ENCODE data around the gene MAP3K2.

Gene MAP3K2

DNA sequence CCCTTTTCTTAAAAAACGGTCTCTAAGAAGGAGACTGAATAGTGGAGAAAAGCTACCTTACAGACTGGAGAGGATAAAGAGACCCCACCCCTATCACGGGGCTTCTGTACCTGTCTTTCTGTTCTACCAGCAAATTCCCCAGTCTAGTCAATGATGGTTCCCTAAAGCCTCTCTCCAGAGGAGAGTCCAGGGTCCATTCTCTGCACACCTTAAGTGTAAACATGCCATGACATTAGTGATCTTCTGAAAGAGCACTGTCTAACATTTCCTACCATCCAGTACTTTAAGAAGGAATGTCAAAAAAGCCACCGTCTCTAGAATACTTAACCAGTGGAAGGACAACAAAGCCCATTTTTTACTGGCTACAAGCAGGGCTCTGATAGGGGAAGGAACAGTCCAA is 76.8 kb downstream of the MAP3K2 start:
- Mint-ChIP-seq H3K36me3 (peaks cover 30% of the 10 kb centered on the region), H3K4me3 (no peak overlapping the region), H3K4me1 (peaks cover 20% of the 10 kb centered on the region), H3K27me3 (no peaks in the 10 kb centered on the region), H3K27ac (peak overlapping the region; percentile 46), H3K9me3 (no peaks in the 10 kb centered on the region)
- no peak for DNase-seq (ENCODE audit: low spot score in 2 of 2)
- no peak for ATAC-seq (ENCODE audit: low read depth)

- ATAC-seq (ENCODE audit: low read depth) (no peak), DNase-seq (ENCODE audit: low spot score in 2 of 2) (no peak)
- no peak overlapping the region for H3K27ac Mint-ChIP-seq
- H3K4me1 Mint-ChIP-seq = peaks cover 19% of the 10 kb centered on the region
- no peaks in the 10 kb centered on the region for H3K27me3 Mint-ChIP-seq
- H3K4me3 Mint-ChIP-seq = no peak overlapping the region
- H3K36me3 Mint-ChIP-seq = peaks cover 29% of the 10 kb centered on the region
- no peaks in the 10 kb centered on the region for H3K9me3 Mint-ChIP-seq
These were observed 78.3 kb downstream of the MAP3K2 start for GRCh38 chr2:127309468-127309867.

GRCh38 chr2:127308586-127309138 is 79.1 kb downstream of the MAP3K2 start:
- DNase-seq (ENCODE audit: low spot score in 2 of 2) (no peak), ATAC-seq (ENCODE audit: low read depth) (no peak)
- Mint-ChIP-seq H3K27me3 (no peaks in the 10 kb centered on the region), H3K36me3 (peaks cover 25% of the 10 kb centered on the region), H3K27ac (peak overlapping the region; percentile 41), H3K9me3 (no peaks in the 10 kb centered on the region), H3K4me1 (peaks cover 14% of the 10 kb centered on the region), H3K4me3 (no peak overlapping the region)

DNA sequence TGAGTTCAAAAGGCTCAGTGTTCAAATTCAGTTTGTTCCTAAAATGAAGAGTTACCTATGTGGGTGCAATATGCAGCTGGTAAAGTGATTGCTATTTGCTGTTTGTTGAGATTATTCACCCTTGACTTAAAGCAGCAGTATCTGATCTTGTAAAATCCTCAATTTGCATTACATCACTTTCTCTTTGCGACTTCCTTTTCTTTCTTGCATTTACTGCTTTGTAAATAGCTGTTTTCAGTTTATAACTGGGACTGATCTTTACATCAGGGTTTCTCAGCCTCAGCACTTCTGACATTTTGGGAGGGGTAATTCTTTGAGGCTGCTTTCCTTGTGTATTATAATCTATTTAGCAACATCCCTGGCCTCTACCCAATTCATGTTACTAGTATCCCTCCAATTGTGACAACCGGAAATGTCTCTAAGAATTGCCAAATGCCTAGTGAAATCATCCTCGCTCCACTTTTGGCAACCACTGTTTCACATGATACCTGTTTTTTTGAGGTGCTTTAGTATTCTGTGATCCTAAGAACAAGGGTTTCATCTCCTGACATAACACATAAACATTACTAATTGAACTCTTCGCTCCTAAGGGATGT is 81.7 kb downstream of the MAP3K2 start:
- DNase-seq (ENCODE audit: low spot score in 2 of 2) (no peak), ATAC-seq (ENCODE audit: low read depth) (peak; percentile 52)
- peak overlapping the region; percentile 87 for H3K27ac Mint-ChIP-seq
- no peaks in the 10 kb centered on the region for H3K27me3 Mint-ChIP-seq
- no peaks in the 10 kb centered on the region for H3K9me3 Mint-ChIP-seq
- H3K4me1 Mint-ChIP-seq = peaks cover 8% of the 10 kb centered on the region
- no peak overlapping the region for H3K4me3 Mint-ChIP-seq
- H3K36me3 Mint-ChIP-seq = peaks cover 22% of the 10 kb centered on the region

DNA sequence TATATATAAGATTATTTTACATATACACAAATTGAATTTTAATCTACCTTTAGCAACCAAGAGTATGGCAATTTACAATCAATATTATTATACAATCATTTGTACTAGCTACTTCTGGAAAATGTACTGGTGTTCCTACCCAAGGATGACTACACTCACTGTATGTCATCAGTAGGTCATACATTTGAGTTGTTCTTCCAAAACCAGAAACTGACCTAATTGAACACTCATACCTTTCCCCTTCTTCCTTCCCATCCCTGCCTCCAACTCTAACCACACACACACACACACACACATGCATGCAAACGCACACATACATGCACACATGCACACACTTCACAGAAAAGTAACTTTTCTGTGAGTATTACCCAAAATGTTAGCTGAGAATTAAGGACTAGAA is 85.6 kb downstream of the MAP3K2 start:
- Mint-ChIP-seq H3K4me1 (peaks cover 8% of the 10 kb centered on the region), H3K27me3 (no peaks in the 10 kb centered on the region), H3K9me3 (no peaks in the 10 kb centered on the region), H3K36me3 (peaks cover 9% of the 10 kb centered on the region), H3K27ac (no peak overlapping the region), H3K4me3 (no peak overlapping the region)
- no peak for ATAC-seq (ENCODE audit: low read depth)
- no peak for DNase-seq (ENCODE audit: low spot score in 2 of 2)

GRCh38 chr2:127293748-127294562 is 93.8 kb downstream of the MAP3K2 start, which contains the start of gene ERCC3:
Gene ERCC3, minus strand, starts transcription at chr2:127294144. Its CDS starts 63 bp downstream, at chr2:127294081.
- no peaks in the 10 kb centered on the region for H3K27me3 Mint-ChIP-seq
- peaks cover 10% of the 10 kb centered on the region for H3K36me3 Mint-ChIP-seq
- H3K4me3 Mint-ChIP-seq = peak within 1 kb of the TSS; percentile 99
- peak; percentile 60 to 73 for DNase-seq (ENCODE audit: low spot score in 2 of 2)
- H3K4me1 Mint-ChIP-seq = peaks cover 21% of the 10 kb centered on the region
- peak within 1 kb of the TSS; percentile 95 for H3K27ac Mint-ChIP-seq
- no peaks in the 10 kb centered on the region for H3K9me3 Mint-ChIP-seq
- ATAC-seq (ENCODE audit: low read depth) = peak; percentile 97

DNA sequence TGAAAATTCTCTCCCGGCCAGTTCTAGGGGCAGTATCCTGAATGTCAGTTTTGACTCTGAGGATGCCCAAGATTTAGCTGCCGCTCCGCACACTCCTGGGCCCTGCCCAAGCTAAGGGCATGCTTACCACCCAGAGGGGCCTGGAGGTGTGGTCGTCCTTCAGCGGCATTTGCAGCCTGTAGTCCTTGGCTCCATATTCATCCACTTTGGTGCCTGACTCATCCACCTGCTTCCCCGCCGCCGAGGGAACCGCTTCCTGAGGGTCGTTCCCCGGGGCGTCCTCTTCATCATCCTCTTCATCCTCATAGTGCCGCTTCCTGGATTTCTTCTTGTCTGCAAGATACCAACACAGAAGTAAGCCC is 94.4 kb downstream of the MAP3K2 start:
- H3K27me3 Mint-ChIP-seq = no peaks in the 10 kb centered on the region
- DNase-seq (ENCODE audit: low spot score in 2 of 2) = no peak
- H3K4me1 Mint-ChIP-seq = peaks cover 21% of the 10 kb centered on the region
- ATAC-seq (ENCODE audit: low read depth) = no peak
- H3K27ac Mint-ChIP-seq = peak overlapping the region; percentile 95
- no peaks in the 10 kb centered on the region for H3K9me3 Mint-ChIP-seq
- peak overlapping the region; percentile 99 for H3K4me3 Mint-ChIP-seq
- H3K36me3 Mint-ChIP-seq = peaks cover 16% of the 10 kb centered on the region

GRCh38 chr2:127288274-127288673 is 99.5 kb downstream of the MAP3K2 start:
- Mint-ChIP-seq H3K4me3 (no peak overlapping the region), H3K9me3 (peaks cover 5% of the 10 kb centered on the region), H3K36me3 (peaks cover 50% of the 10 kb centered on the region), H3K27me3 (no peaks in the 10 kb centered on the region), H3K4me1 (peaks cover 15% of the 10 kb centered on the region), H3K27ac (no peak overlapping the region)
- no peak for DNase-seq (ENCODE audit: low spot score in 2 of 2)
- no peak for ATAC-seq (ENCODE audit: low read depth)

DNA sequence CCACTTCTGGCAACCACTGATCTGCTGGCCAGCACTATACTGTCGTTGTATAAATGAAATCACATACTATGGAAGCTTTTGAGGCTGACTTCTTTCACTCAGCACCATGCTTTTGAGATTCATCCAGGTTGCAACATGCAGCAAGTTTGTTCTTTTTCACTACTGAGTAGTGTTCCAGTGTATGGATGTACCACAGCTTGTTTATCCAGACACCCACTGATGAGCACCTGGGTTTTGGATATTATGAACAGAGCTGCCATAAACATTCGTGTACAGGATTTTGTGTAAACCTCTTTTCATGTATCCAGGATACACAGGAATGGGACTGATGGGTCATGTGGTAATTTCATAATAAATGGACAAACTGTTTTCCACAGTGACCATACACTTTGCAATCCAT is 104.5 kb downstream of the MAP3K2 start:
- DNase-seq (ENCODE audit: low spot score in 2 of 2) = no peak
- Mint-ChIP-seq H3K27me3 (no peaks in the 10 kb centered on the region), H3K4me1 (peaks cover 12% of the 10 kb centered on the region), H3K27ac (no peak overlapping the region), H3K9me3 (peaks cover 5% of the 10 kb centered on the region), H3K36me3 (peaks cover 60% of the 10 kb centered on the region), H3K4me3 (no peak overlapping the region)
- no peak for ATAC-seq (ENCODE audit: low read depth)

- H3K27me3 Mint-ChIP-seq = no peaks in the 10 kb centered on the region
- H3K27ac Mint-ChIP-seq = no peak overlapping the region
- peaks cover 5% of the 10 kb centered on the region for H3K9me3 Mint-ChIP-seq
- peaks cover 56% of the 10 kb centered on the region for H3K36me3 Mint-ChIP-seq
- peaks cover 12% of the 10 kb centered on the region for H3K4me1 Mint-ChIP-seq
- no peak for ATAC-seq (ENCODE audit: low read depth)
- no peak overlapping the region for H3K4me3 Mint-ChIP-seq
- DNase-seq (ENCODE audit: low spot score in 2 of 2) = no peak
These were observed 107.1 kb downstream of the MAP3K2 start for GRCh38 chr2:127280693-127281092.

GRCh38 chr2:127279781-127280180 is 108.0 kb downstream of the MAP3K2 start:
- H3K27me3 Mint-ChIP-seq = no peaks in the 10 kb centered on the region
- ATAC-seq (ENCODE audit: low read depth) = no peak
- no peak overlapping the region for H3K27ac Mint-ChIP-seq
- no peak overlapping the region for H3K4me3 Mint-ChIP-seq
- H3K4me1 Mint-ChIP-seq = peaks cover 12% of the 10 kb centered on the region
- H3K36me3 Mint-ChIP-seq = peaks cover 58% of the 10 kb centered on the region
- no peak for DNase-seq (ENCODE audit: low spot score in 2 of 2)
- H3K9me3 Mint-ChIP-seq = peaks cover 5% of the 10 kb centered on the region

DNA sequence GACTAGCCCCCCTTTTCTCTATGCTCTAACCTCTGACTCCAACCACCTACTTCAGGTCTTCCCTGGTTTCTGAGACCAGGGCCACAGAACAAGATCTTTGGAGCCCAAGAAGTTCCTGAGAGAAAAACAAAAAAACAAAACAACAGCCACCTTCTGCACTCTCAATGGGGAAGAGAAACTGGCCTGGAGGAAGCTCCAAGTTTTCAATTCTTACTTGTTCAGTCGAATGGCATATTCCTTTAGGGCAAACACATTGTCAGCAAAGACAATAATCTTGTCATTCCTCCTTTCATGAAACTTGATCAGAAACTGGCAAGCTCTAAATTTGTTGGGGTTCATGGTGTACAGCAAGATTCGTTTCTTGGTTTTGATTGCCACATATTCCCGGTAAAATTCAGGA is 108.8 kb downstream of the MAP3K2 start:
- H3K4me1 Mint-ChIP-seq = peaks cover 9% of the 10 kb centered on the region
- H3K27me3 Mint-ChIP-seq = no peaks in the 10 kb centered on the region
- DNase-seq (ENCODE audit: low spot score in 2 of 2) (no peak), ATAC-seq (ENCODE audit: low read depth) (no peak)
- H3K36me3 Mint-ChIP-seq = peaks cover 53% of the 10 kb centered on the region
- H3K27ac Mint-ChIP-seq = peak overlapping the region; percentile 39
- no peak overlapping the region for H3K4me3 Mint-ChIP-seq
- H3K9me3 Mint-ChIP-seq = peaks cover 1% of the 10 kb centered on the region

GRCh38 chr2:127277028-127277427 is 110.7 kb downstream of the MAP3K2 start:
- ATAC-seq (ENCODE audit: low read depth) (no peak), DNase-seq (ENCODE audit: low spot score in 2 of 2) (no peak)
- Mint-ChIP-seq H3K27ac (no peak overlapping the region), H3K4me1 (peaks cover 4% of the 10 kb centered on the region), H3K9me3 (no peaks in the 10 kb centered on the region), H3K27me3 (no peaks in the 10 kb centered on the region), H3K4me3 (no peak overlapping the region), H3K36me3 (peaks cover 50% of the 10 kb centered on the region)

DNA sequence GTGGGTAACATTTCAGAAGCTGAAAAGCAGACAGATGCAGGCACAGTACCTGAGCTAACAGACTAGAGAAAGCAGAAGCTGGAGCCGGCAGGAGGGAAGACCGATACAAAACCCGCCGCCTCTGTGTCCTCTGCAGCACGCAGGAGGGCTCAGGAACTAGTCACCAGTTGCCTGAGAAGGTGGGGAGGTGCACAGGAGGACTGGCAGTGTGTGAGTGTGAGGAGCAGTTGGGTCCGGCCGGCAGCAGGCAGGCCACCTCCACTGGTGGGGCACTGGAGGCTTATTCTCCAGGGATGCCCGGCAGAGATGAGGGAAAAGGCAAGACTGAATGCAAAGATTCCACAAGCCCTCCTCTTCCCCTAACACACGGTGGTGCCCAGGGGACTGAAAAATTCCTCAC is 112.0 kb downstream of the MAP3K2 start:
- H3K4me3 Mint-ChIP-seq = no peak overlapping the region
- H3K27me3 Mint-ChIP-seq = no peaks in the 10 kb centered on the region
- peaks cover 50% of the 10 kb centered on the region for H3K36me3 Mint-ChIP-seq
- H3K9me3 Mint-ChIP-seq = no peaks in the 10 kb centered on the region
- H3K27ac Mint-ChIP-seq = no peak overlapping the region
- ATAC-seq (ENCODE audit: low read depth) = no peak
- no peak for DNase-seq (ENCODE audit: low spot score in 2 of 2)
- H3K4me1 Mint-ChIP-seq = no peaks in the 10 kb centered on the region
